GM12864 (cell line): ENCODE results near the gene TNFSF18.

Experiments used
- DNase-seq: peaks from one replicate; pipeline ENCODE4 v3.0.0-alpha.2; 2011; ENCODE audit warnings: low read depth
- H3K4me3 ChIP-seq: 2 replicates; pipeline ENCODE4 v1.5.1; 2011; ENCODE audit warnings: mild to moderate bottlenecking, low read depth, low read length, control low read depth
- CTCF ChIP-seq: IDR thresholded peaks from 2 replicates; pipeline ENCODE4 v1.5.1; 2011; ENCODE audit warnings: low read depth, mild to moderate bottlenecking, moderate library complexity, low read length, control low read depth, inconsistent platforms; ENCODE audit errors: missing control alignments

TNFSF18 gene

GRCh38 chr1:173016419-173016818 is 34.3 kb downstream of the TNFSF18 start:
- H3K4me3 ChIP-seq: no peak overlapping the region
- TF ChIP-seq CTCF: no peak
- no peak for DNase-seq

GRCh38 chr1:173015629-173016028 is 35.1 kb downstream of the TNFSF18 start:
- DNase-seq: no peak
- no peak overlapping the region for H3K4me3 ChIP-seq
- no peak for TF ChIP-seq CTCF

GRCh38 chr1:173014160-173014559 is 36.6 kb downstream of the TNFSF18 start:
- no peak for DNase-seq
- TF ChIP-seq CTCF: no peak
- no peak overlapping the region for H3K4me3 ChIP-seq

GRCh38 chr1:173012126-173012525 is 38.6 kb downstream of the TNFSF18 start:
- no peak for TF ChIP-seq CTCF
- no peak overlapping the region for H3K4me3 ChIP-seq
- DNase-seq: no peak

GRCh38 chr1:173009597-173009996 is 41.1 kb downstream of the TNFSF18 start:
- no peak overlapping the region for H3K4me3 ChIP-seq
- TF ChIP-seq CTCF: no peak
- DNase-seq: no peak

GRCh38 chr1:173005196-173005864 is 45.4 kb downstream of the TNFSF18 start:
- no peak overlapping the region for H3K4me3 ChIP-seq
- DNase-seq: no peak
- TF ChIP-seq CTCF: peak; percentile 5
